IMR-90 (cell line): ENCODE data around the gene NHLRC3. TPM values are rescaled to one million over a fixed set of nuclear protein-coding genes. Genes with fewer than 3 reads are reported as not detected.

ENCODE experiments used
- ATAC-seq: fragments of 200-7000 bp; cut with Tn5 transposase; 2 replicates; pipeline ENCODE4 v1.9.1; 2020; ENCODE audit warnings: low read depth, mild to moderate bottlenecking, moderate library complexity
- BruUV-seq: library from RNA; stranded (reverse); fragments of 400-500 nt; replicated peaks from 2 replicates; lab custom pipeline; 2021; lab: Mats Ljungman, UMichigan
- CTCF ChIA-PET: fragments of 300-600 bp; formaldehyde crosslinking; extraction: SDS; loops from one replicate; lab custom pipeline; 2021; ENCODE audit warnings: antibody characterized with exemption; lab: Yijun Ruan, JAX
- POLR2A ChIA-PET: fragments of 300-600 bp; sonication (Branson Sonifier 250); formaldehyde crosslinking; loops from one replicate; lab custom pipeline; 2022; ENCODE audit warnings: antibody characterized with exemption; ENCODE audit not compliant: unreplicated experiment; lab: Charles Lee
- DNase-seq: peaks from one replicate; pipeline ENCODE4 v3.0.0; 2013
- H2AFZ ChIP-seq: replicated peaks from 2 replicates; pipeline ENCODE3; 2013; ENCODE audit warnings: low read length, mild to moderate bottlenecking; ENCODE audit not compliant: poor library complexity
- H2AK5ac ChIP-seq: 2 replicates; pipeline ENCODE4 v1.6.1; 2013; ENCODE audit warnings: low read depth, low read length, inconsistent platforms
- H2AK9ac ChIP-seq: replicated peaks from 2 replicates; pipeline ENCODE3; 2013; ENCODE audit warnings: mild to moderate bottlenecking, low read depth, low read length, moderate library complexity; ENCODE audit not compliant: poor library complexity
- H2BK120ac ChIP-seq: 2 replicates; pipeline ENCODE4 v1.6.1; 2013; ENCODE audit warnings: low read depth, low read length, inconsistent platforms
- H2BK15ac ChIP-seq: 3 replicates; pipeline ENCODE4 v1.6.1; 2013; ENCODE audit warnings: low read depth, low read length, inconsistent platforms
- H2BK20ac ChIP-seq: 2 replicates; pipeline ENCODE4 v1.6.1; 2013; ENCODE audit warnings: low read depth, mild to moderate bottlenecking, inconsistent platforms, low read length, moderate library complexity
- H2BK5ac ChIP-seq: 2 replicates; pipeline ENCODE4 v1.6.1; 2013; ENCODE audit warnings: mild to moderate bottlenecking, low read depth, low read length, inconsistent platforms; ENCODE audit not compliant: poor library complexity, severe bottlenecking
- H3K14ac ChIP-seq: replicated peaks from 2 replicates; pipeline ENCODE4 v1.6.1; 2013; ENCODE audit warnings: low read depth, low read length, inconsistent platforms
- H3K18ac ChIP-seq: 2 replicates; pipeline ENCODE4 v1.6.1; 2013; ENCODE audit warnings: low read depth, low read length, control low read depth
- H3K23ac ChIP-seq: 2 replicates; pipeline ENCODE4 v1.6.1; 2013; ENCODE audit warnings: low read depth, low read length, inconsistent platforms
- H3K27ac ChIP-seq: 2 replicates; pipeline ENCODE4 v1.5.1; 2013; ENCODE audit warnings: mild to moderate bottlenecking, control low read depth, low read length; ENCODE audit not compliant: insufficient read depth
- H3K27me3 ChIP-seq: 2 replicates; pipeline ENCODE4 v1.6.1; 2013; ENCODE audit warnings: low read length; ENCODE audit not compliant: control insufficient read depth, insufficient read depth
- H3K36me3 ChIP-seq: 2 replicates; pipeline ENCODE4 v1.6.1; 2013; ENCODE audit warnings: low read length, mixed read lengths; ENCODE audit not compliant: control insufficient read depth, insufficient read depth
- H3K4ac ChIP-seq: 2 replicates; pipeline ENCODE4 v1.6.1; 2013; ENCODE audit warnings: low read depth, low read length, inconsistent platforms
- H3K4me1 ChIP-seq: 2 replicates; pipeline ENCODE4 v1.6.1; 2013; ENCODE audit warnings: low read length, mixed read lengths; ENCODE audit not compliant: control insufficient read depth, insufficient read depth
- H3K4me2 ChIP-seq: 2 replicates; pipeline ENCODE4 v1.6.1; 2013; ENCODE audit warnings: low read depth, mild to moderate bottlenecking, control low read depth, low read length, moderate library complexity
- H3K4me3 ChIP-seq: 2 replicates; pipeline ENCODE4 v1.5.1; 2013; ENCODE audit warnings: low read depth, mild to moderate bottlenecking, control low read depth, low read length, moderate library complexity; ENCODE audit not compliant: insufficient read depth
- H3K56ac ChIP-seq: 2 replicates; pipeline ENCODE4 v1.6.1; 2013; ENCODE audit warnings: low read length, inconsistent platforms; ENCODE audit not compliant: insufficient read depth; ENCODE audit errors: extremely low read depth
- H3K79me1 ChIP-seq, 2 experiments: 2 replicates each; pipeline ENCODE4 v1.6.1; 2013; ENCODE audit warnings: low read length in 2 of 2, inconsistent platforms in 1 of 2, low read depth in 1 of 2
- H3K9ac ChIP-seq: 2 replicates; pipeline ENCODE4 v1.6.1; 2013; ENCODE audit warnings: low read depth, low read length, control low read depth
- H3K9me1 ChIP-seq: 2 replicates; pipeline ENCODE4 v1.6.1; 2013; ENCODE audit warnings: low read length, inconsistent platforms; ENCODE audit not compliant: insufficient read depth
- H3K9me3 ChIP-seq: 2 replicates; pipeline ENCODE4 v1.6.1; 2013; ENCODE audit warnings: low read length; ENCODE audit not compliant: control insufficient read depth, insufficient read depth
- H4K20me1 ChIP-seq: 2 replicates; pipeline ENCODE4 v1.6.1; 2013; ENCODE audit warnings: low read length, inconsistent platforms; ENCODE audit not compliant: insufficient read depth
- H4K5ac ChIP-seq: 2 replicates; pipeline ENCODE4 v1.6.1; 2013; ENCODE audit warnings: mild to moderate bottlenecking, low read depth, low read length, control low read depth
- H4K8ac ChIP-seq, 2 experiments: 2 replicates each; pipeline ENCODE4 v1.6.1; 2013; ENCODE audit warnings: low read depth in 2 of 2, low read length in 2 of 2, control low read depth in 1 of 2, inconsistent platforms in 1 of 2
- H4K91ac ChIP-seq: 2 replicates; pipeline ENCODE4 v1.6.1; 2013; ENCODE audit warnings: low read depth, low read length, inconsistent platforms; ENCODE audit not compliant: insufficient read depth
- BHLHE40 ChIP-seq: fragments of 150-350 bp; IDR thresholded peaks from 2 replicates; pipeline ENCODE4 v1.6.1; 2016; ENCODE audit warnings: mild to moderate bottlenecking, low read depth, low read length
- CEBPB ChIP-seq: IDR thresholded peaks from 2 replicates; pipeline ENCODE4 v1.6.1; 2012; ENCODE audit warnings: low read depth, low read length, improper control_type of control experiment
- FOS ChIP-seq: fragments of 150-350 bp; IDR thresholded peaks from 2 replicates; pipeline ENCODE4 v1.6.1; 2016; ENCODE audit warnings: low read depth, low read length
- MAFK ChIP-seq: IDR thresholded peaks from 2 replicates; pipeline ENCODE4 v1.6.1; 2012; ENCODE audit warnings: low read depth, low read length, improper control_type of control experiment
- MAZ ChIP-seq: IDR thresholded peaks from 2 replicates; pipeline ENCODE4 v1.6.1; 2012; ENCODE audit warnings: low read depth, mild to moderate bottlenecking, low read length, improper control_type of control experiment, moderate library complexity, borderline replicate concordance
- MXI1 ChIP-seq: IDR thresholded peaks from 2 replicates; pipeline ENCODE4 v1.6.1; 2012; ENCODE audit warnings: low read depth, mild to moderate bottlenecking, low read length, moderate library complexity, borderline replicate concordance
- NFE2L2 ChIP-seq: fragments of 150-350 bp; IDR thresholded peaks from 2 replicates; pipeline ENCODE4 v1.6.1; 2016; ENCODE audit warnings: low read depth, mild to moderate bottlenecking, low read length
- RAD21 ChIP-seq: IDR thresholded peaks from 2 replicates; pipeline ENCODE4 v1.6.1; 2012; ENCODE audit warnings: low read length, improper control_type of control experiment
- WGBS, 2 experiments: methylation state at CpG; one replicate each; pipeline versions ENCODE4 v1.1.5 to v1.1.7; 2013; ENCODE audit warnings: missing lambda C conversion rate in 2 of 2; ENCODE audit not compliant: insufficient read length in 1 of 2; ENCODE audit errors: extremely low coverage in 2 of 2; 5-methylcytosine and 5-hydroxymethylcytosine counted together
- dilution Hi-C: fragments of 300-500 bp; cut with HindIII; formaldehyde crosslinking; loops from one replicate; pipeline ENCODE4 v1.14.3; 2018; ENCODE audit warnings: low sequenced_read_pairs; ENCODE audit not compliant: unreplicated experiment
- in situ Hi-C: fragments of 300-500 bp; cut with MboI; formaldehyde crosslinking; loops from 3 replicates; pipeline ENCODE4 v1.14.3; 2019; ENCODE audit warnings: low sequenced_read_pairs, inconsistent platforms, mixed read lengths
- intact Hi-C: fragments of 100-400 bp; cut with micrococcal nuclease; formaldehyde crosslinking; loops from 2 replicates; pipeline ENCODE4 v1.10.0; 2022
- polyA plus RNA-seq, 3 experiments: library from polyadenylated mRNA; depleted of rRNA; stranded (reverse); fragments of >200 nt; gene quantifications; 2 replicates each; pipeline ENCODE4 v1.2.3, GENCODE V29; 2012; ENCODE audit warnings: low replicate concordance in 1 of 3
- total RNA-seq: library from RNA; depleted of rRNA; stranded (reverse); fragments of >200 nt; gene quantifications from 2 replicates; pipeline ENCODE4 v1.2.3, GENCODE V29; 2012
- TF ChIP-seq, protein P1 (sequence below): fragments of 150-350 bp; IDR thresholded peaks from 2 replicates; pipeline ENCODE4 v1.6.1; 2017; ENCODE audit warnings: mild to moderate bottlenecking, antibody characterized with exemption, low read length, low read depth
- TF ChIP-seq, protein P2 (sequence below): conservative IDR thresholded peaks from 2 replicates; pipeline ENCODE4 v1.5.1; 2012; ENCODE audit warnings: mild to moderate bottlenecking, low read depth, low read length, improper control_type of control experiment

The NHLRC3 gene
- total and polyA plus RNA-seq, 2 of the 4 experiments (the other 2 are of a cell fraction) = 3.0 to 4.2 TPM

DNA sequence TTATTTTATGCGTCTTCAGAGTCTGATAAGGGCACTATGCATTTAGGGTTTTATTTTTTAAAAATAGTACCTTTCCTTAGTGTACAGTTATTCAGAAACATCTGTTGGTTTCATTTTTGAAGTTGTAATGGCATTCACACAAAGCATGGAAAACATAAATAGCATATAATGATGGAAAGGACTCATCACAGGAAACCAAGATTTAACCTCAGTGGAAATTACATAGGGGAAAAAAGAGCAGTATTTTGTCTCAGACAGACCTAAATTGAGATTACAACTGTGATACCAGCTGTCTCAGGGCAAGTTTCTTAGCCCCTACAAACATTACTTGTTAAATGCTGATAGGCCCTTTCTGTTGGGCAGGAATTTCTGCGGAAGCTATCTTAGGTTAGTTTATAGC, 57.2 kb downstream of the NHLRC3 start:
- Histone ChIP-seq H2BK5ac (no peak overlapping the region), H3K4me1 (no peaks in the 10 kb centered on the region), H4K8ac (no peak overlapping the region), H3K36me3 (no peaks in the 10 kb centered on the region), H2AK5ac (no peak overlapping the region), H3K4me2 (no peak overlapping the region), H2AK9ac (no peak overlapping the region), H3K9me3 (no peaks in the 10 kb centered on the region), H3K79me1 (no peaks in the 10 kb centered on the region), H3K18ac (no peak overlapping the region), H2BK20ac (no peak overlapping the region), H2BK15ac (no peak overlapping the region), H3K27ac (no peak overlapping the region), H3K27me3 (no peaks in the 10 kb centered on the region), H2AFZ (no peak overlapping the region), H3K14ac (no peak overlapping the region), H4K20me1 (no peaks in the 10 kb centered on the region), H2BK120ac (no peak overlapping the region), H3K9me1 (no peaks in the 10 kb centered on the region), H3K4me3 (no peak overlapping the region), H4K5ac (no peak overlapping the region), H3K56ac (no peak overlapping the region), H3K9ac (no peak overlapping the region), H3K4ac (no peak overlapping the region), H4K91ac (no peak overlapping the region), H3K23ac (no peak overlapping the region)
- no CpG with 5 or more reads among the region's 2 CpGs for WGBS, 2 experiments
- TF ChIP-seq BHLHE40 (no peak), MXI1 (no peak), MAFK (no peak), RAD21 (no peak), FOS (no peak), NFE2L2 (no peak), CEBPB (no peak), MAZ (no peak)
- TF ChIP-seq, protein P1, sequence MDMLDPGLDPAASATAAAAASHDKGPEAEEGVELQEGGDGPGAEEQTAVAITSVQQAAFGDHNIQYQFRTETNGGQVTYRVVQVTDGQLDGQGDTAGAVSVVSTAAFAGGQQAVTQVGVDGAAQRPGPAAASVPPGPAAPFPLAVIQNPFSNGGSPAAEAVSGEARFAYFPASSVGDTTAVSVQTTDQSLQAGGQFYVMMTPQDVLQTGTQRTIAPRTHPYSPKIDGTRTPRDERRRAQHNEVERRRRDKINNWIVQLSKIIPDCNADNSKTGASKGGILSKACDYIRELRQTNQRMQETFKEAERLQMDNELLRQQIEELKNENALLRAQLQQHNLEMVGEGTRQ = no peak
- TF ChIP-seq, protein P2, sequence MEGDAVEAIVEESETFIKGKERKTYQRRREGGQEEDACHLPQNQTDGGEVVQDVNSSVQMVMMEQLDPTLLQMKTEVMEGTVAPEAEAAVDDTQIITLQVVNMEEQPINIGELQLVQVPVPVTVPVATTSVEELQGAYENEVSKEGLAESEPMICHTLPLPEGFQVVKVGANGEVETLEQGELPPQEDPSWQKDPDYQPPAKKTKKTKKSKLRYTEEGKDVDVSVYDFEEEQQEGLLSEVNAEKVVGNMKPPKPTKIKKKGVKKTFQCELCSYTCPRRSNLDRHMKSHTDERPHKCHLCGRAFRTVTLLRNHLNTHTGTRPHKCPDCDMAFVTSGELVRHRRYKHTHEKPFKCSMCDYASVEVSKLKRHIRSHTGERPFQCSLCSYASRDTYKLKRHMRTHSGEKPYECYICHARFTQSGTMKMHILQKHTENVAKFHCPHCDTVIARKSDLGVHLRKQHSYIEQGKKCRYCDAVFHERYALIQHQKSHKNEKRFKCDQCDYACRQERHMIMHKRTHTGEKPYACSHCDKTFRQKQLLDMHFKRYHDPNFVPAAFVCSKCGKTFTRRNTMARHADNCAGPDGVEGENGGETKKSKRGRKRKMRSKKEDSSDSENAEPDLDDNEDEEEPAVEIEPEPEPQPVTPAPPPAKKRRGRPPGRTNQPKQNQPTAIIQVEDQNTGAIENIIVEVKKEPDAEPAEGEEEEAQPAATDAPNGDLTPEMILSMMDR = no peak
- BruUV-seq = no TSS peak
- dilution Hi-C loops (no loop called here), intact Hi-C loops (no loop called here), in situ Hi-C loops (no loop called here)
- DNase-seq (no peak), ATAC-seq (no peak)
- ChIA-PET POLR2A (no interaction called here), CTCF (interaction anchor here (0.7 kb wide), 1 partner anchor 19 kb away, joined by 3 read pairs; no protein-coding TSS in a partner anchor)
